Measurements from ENCODE around the gene SOWAHA.

- no peak for TF ChIP-seq ZNF274 (IDR thresholded peaks at IDR 0.05; ENCODE audit: low read depth, low read length)
- TF ChIP-seq YY1 (IDR thresholded peaks at IDR 0.05; ENCODE audit: insufficient read depth, insufficient read length): no peak
- no peak for TF ChIP-seq SUZ12 (IDR thresholded peaks at IDR 0.05; ENCODE audit: extremely low read depth, insufficient read depth, insufficient read length)
Observed at GRCh38 chr5:132853323-132853722, 40.2 kb downstream of the SOWAHA start.
